Stimulated activated CD4-positive, alpha-beta T cell treated with anti-CD3 and anti-CD28 coated beads, Interleukin-15, amount 100 ng/mL, for 1 hour (primary cell): ENCODE results near the gene PPP1R3G.

Experiments used
- DNase-seq, 2 donors: peaks; one replicate each; pipeline ENCODE4 v3.0.0-alpha.2; 2020; ENCODE audit warnings: low read depth in 1 of 2, low spot score in 1 of 2

The PPP1R3G gene

GRCh38 chr6:5093231-5094015 is 8.3 kb downstream of the PPP1R3G start:
- DNase-seq, result no peak

GRCh38 chr6:5094327-5094726 is 9.2 kb downstream of the PPP1R3G start:
- DNase-seq, result no peak

- DNase-seq, result no peak
These were observed 10.1 kb downstream of the PPP1R3G start for GRCh38 chr6:5095236-5095635.

GRCh38 chr6:5096482-5096881 is 11.3 kb downstream of the PPP1R3G start:
- no peak for DNase-seq

GRCh38 chr6:5098501-5099270 is 13.5 kb downstream of the PPP1R3G start:
- no peak for DNase-seq

GRCh38 chr6:5099537-5099936 is 14.4 kb downstream of the PPP1R3G start:
- DNase-seq, result no peak

- no peak for DNase-seq
These were observed 15.7 kb downstream of the PPP1R3G start for GRCh38 chr6:5100806-5101205.

- DNase-seq, result no peak
These were observed 17.3 kb downstream of the PPP1R3G start for GRCh38 chr6:5102267-5102970.

- no peak for DNase-seq
These were observed 18.1 kb downstream of the PPP1R3G start for GRCh38 chr6:5103250-5103649.

GRCh38 chr6:5104667-5105066 is 19.5 kb downstream of the PPP1R3G start:
- no peak for DNase-seq

- no peak for DNase-seq
These were observed 20.0 kb downstream of the PPP1R3G start for GRCh38 chr6:5105146-5105545.

- DNase-seq, result no peak
These were observed 22.2 kb downstream of the PPP1R3G start for GRCh38 chr6:5107341-5107740.

- DNase-seq, result no peak
These were observed 22.9 kb downstream of the PPP1R3G start for GRCh38 chr6:5108068-5108467.

- DNase-seq, result no peak
These were observed 23.5 kb downstream of the PPP1R3G start for GRCh38 chr6:5108536-5109150.

- no peak for DNase-seq
These were observed 24.3 kb downstream of the PPP1R3G start for GRCh38 chr6:5109436-5109835.

- DNase-seq, result no peak
These were observed 25.1 kb downstream of the PPP1R3G start for GRCh38 chr6:5110246-5110645.

GRCh38 chr6:5111626-5112025 is 26.5 kb downstream of the PPP1R3G start:
- no peak for DNase-seq

- no peak for DNase-seq
These were observed 27.1 kb downstream of the PPP1R3G start for GRCh38 chr6:5112066-5112799.

- DNase-seq, result no peak
These were observed 28.0 kb downstream of the PPP1R3G start for GRCh38 chr6:5113096-5113495.

- no peak for DNase-seq
These were observed 30.0 kb downstream of the PPP1R3G start for GRCh38 chr6:5115168-5115567.
